Lower leg skin (tissue), 3 donors: Measurements from ENCODE around the gene SPEF1.

Source experiments
- CTCF ChIP-seq, 3 donors: fragments of 450-650 bp; IDR thresholded peaks; one replicate each; pipeline ENCODE4 v1.5.1; 2016; ENCODE audit warnings: antibody characterized with exemption in 3 of 3, mild to moderate bottlenecking in 3 of 3, moderate library complexity in 2 of 3
- POLR2A ChIP-seq, 2 donors: fragments of 450-650 bp; IDR thresholded peaks; one replicate each; pipeline ENCODE4 v1.6.1; 2016 to 2017; ENCODE audit warnings: antibody characterized with exemption in 2 of 2, mild to moderate bottlenecking in 1 of 2, moderate library complexity in 1 of 2

GRCh38 chr20:3787324-3788014 lies 6.2 kb upstream of the SPEF1 start:
- TF ChIP-seq CTCF (IDR thresholded peaks at IDR 0.05) (no peak), POLR2A (IDR thresholded peaks at IDR 0.05) (no peak)
